Caco-2 (cell line): Measurements from ENCODE around the gene HACL1. TPM values are rescaled to one million over a fixed set of nuclear protein-coding genes. Genes with fewer than 3 reads are reported as not detected.

Experiments
- BruUV-seq: library from RNA; stranded (reverse); fragments of 400-500 nt; replicated peaks from 2 replicates; lab custom pipeline; 2021; lab: Mats Ljungman, UMichigan
- CTCF ChIA-PET: fragments of 300-600 bp; sonication (Branson Sonifier 250); formaldehyde crosslinking; loops from one replicate; lab custom pipeline; 2022; ENCODE audit warnings: antibody characterized with exemption; lab: Charles Lee
- POLR2A ChIA-PET: fragments of 300-600 bp; sonication (Branson Sonifier 250); formaldehyde crosslinking; loops from one replicate; lab custom pipeline; 2022; ENCODE audit warnings: antibody characterized with exemption; lab: Charles Lee
- DNase-seq, 2 experiments: peaks; one replicate each; pipeline versions ENCODE4 v3.0.0 to v3.0.0-alpha.2; 2020 to 2022
- H3K27me3 ChIP-seq: replicated peaks from 2 replicates; pipeline ENCODE4 v1.6.0; 2011; ENCODE audit warnings: low read length; ENCODE audit not compliant: control insufficient read depth, insufficient read depth
- H3K36me3 ChIP-seq: 2 replicates; pipeline ENCODE4 v1.5.1; 2011; ENCODE audit warnings: low read length; ENCODE audit not compliant: control insufficient read depth, insufficient read depth
- H3K4me1 ChIP-seq: fragments of 250-450 bp; sonication (Bioruptor Pico); 2 replicates; pipeline ENCODE4 v1.5.1; 2020; ENCODE audit warnings: mild to moderate bottlenecking
- H3K4me3 ChIP-seq: 2 replicates; pipeline ENCODE4 v1.5.1; 2011; ENCODE audit warnings: low read depth, mild to moderate bottlenecking, control low read depth, low read length
- H3K9me3 ChIP-seq: fragments of 250-450 bp; sonication (Bioruptor Pico); 2 replicates; pipeline ENCODE4 v1.5.1; 2020; ENCODE audit warnings: mild to moderate bottlenecking, moderate library complexity
- H3K27ac Mint-ChIP-seq: one replicate; pipeline ENCODE4 v1.8.0; 2022; ENCODE audit warnings: mixed read lengths; ENCODE audit not compliant: unreplicated experiment
- H3K27me3 Mint-ChIP-seq: one replicate; pipeline ENCODE4 v1.8.0; 2022; ENCODE audit warnings: mixed read lengths; ENCODE audit not compliant: insufficient read depth, unreplicated experiment
- H3K36me3 Mint-ChIP-seq: one replicate; pipeline ENCODE4 v1.8.0; 2022; ENCODE audit warnings: mild to moderate bottlenecking, mixed read lengths; ENCODE audit not compliant: insufficient read depth, unreplicated experiment
- H3K4me1 Mint-ChIP-seq: one replicate; pipeline ENCODE4 v1.8.0; 2022; ENCODE audit warnings: low read depth, mixed read lengths; ENCODE audit not compliant: unreplicated experiment
- H3K4me3 Mint-ChIP-seq: one replicate; pipeline ENCODE4 v1.8.0; 2022; ENCODE audit warnings: mild to moderate bottlenecking, moderate library complexity, mixed read lengths; ENCODE audit not compliant: unreplicated experiment
- H3K9me3 Mint-ChIP-seq: one replicate; pipeline ENCODE4 v1.8.0; 2022; ENCODE audit warnings: mixed read lengths; ENCODE audit not compliant: unreplicated experiment
- CTCF ChIP-seq, 2 experiments: fragments of 200-600 bp in 1 of 2; IDR thresholded peaks; 1 replicate in 1 of 2; 2 replicates in 1 of 2; pipeline versions ENCODE4 v1.5.1 to v1.8.0; 2011 to 2022; ENCODE audit warnings: antibody characterized with exemption in 1 of 2, control low read depth in 1 of 2, inconsistent platforms in 1 of 2, low read depth in 1 of 2, low read length in 1 of 2, mild to moderate bottlenecking in 1 of 2, moderate library complexity in 1 of 2; ENCODE audit not compliant: insufficient read depth in 1 of 2, severe bottlenecking in 1 of 2, unreplicated experiment in 1 of 2
- intact Hi-C: fragments of 100-400 bp; cut with micrococcal nuclease; formaldehyde crosslinking; loops from one replicate; pipeline ENCODE4 v1.10.0; 2022; ENCODE audit not compliant: unreplicated experiment
- total RNA-seq: library from RNA; stranded (reverse); gene quantifications from 2 replicates; pipeline ENCODE4 v1.2.3, GENCODE V29; 2022

Gene HACL1
- total RNA-seq, 1 experiment from 2014 or later = 48.1 TPM

- no peak overlapping the region for H3K4me3 ChIP-seq
- no peaks in the 10 kb centered on the region for H3K36me3 Mint-ChIP-seq
- CTCF ChIA-PET = no interaction called here
- no peak for TF ChIP-seq CTCF (IDR thresholded peaks at IDR 0.05; ENCODE audit: insufficient read depth in 1 of 2, low read depth in 1 of 2, low read length in 1 of 2, severe bottlenecking in 1 of 2, unreplicated experiment in 1 of 2)
- H3K4me1 Mint-ChIP-seq = no peaks in the 10 kb centered on the region
- no peaks in the 10 kb centered on the region for H3K9me3 ChIP-seq
- no peaks in the 10 kb centered on the region for H3K9me3 Mint-ChIP-seq
- no peak for DNase-seq
- no peak overlapping the region for H3K4me3 Mint-ChIP-seq
- intact Hi-C loops = no loop called here
- H3K36me3 ChIP-seq = no peaks in the 10 kb centered on the region
- BruUV-seq = no TSS peak
- H3K27me3 Mint-ChIP-seq = no peaks in the 10 kb centered on the region
- POLR2A ChIA-PET = no interaction called here
- H3K27ac Mint-ChIP-seq = no peak overlapping the region
- H3K4me1 ChIP-seq = no peaks in the 10 kb centered on the region
- H3K27me3 ChIP-seq = no peaks in the 10 kb centered on the region
These were observed 88.3 kb downstream of the HACL1 start for GRCh38 chr3:15513116-15513515.

- no TSS peak for BruUV-seq
- ChIA-PET POLR2A (no interaction called here), CTCF (no interaction called here)
- no peaks in the 10 kb centered on the region for H3K4me1 Mint-ChIP-seq
- H3K4me1 ChIP-seq = no peaks in the 10 kb centered on the region
- H3K9me3 ChIP-seq = no peaks in the 10 kb centered on the region
- H3K4me3 ChIP-seq = no peak overlapping the region
- H3K36me3 ChIP-seq = no peaks in the 10 kb centered on the region
- DNase-seq = no peak
- no peaks in the 10 kb centered on the region for H3K27me3 Mint-ChIP-seq
- no peak for TF ChIP-seq CTCF (IDR thresholded peaks at IDR 0.05; ENCODE audit: insufficient read depth in 1 of 2, low read depth in 1 of 2, low read length in 1 of 2, severe bottlenecking in 1 of 2, unreplicated experiment in 1 of 2)
- H3K27ac Mint-ChIP-seq = no peak overlapping the region
- no peaks in the 10 kb centered on the region for H3K9me3 Mint-ChIP-seq
- no peaks in the 10 kb centered on the region for H3K27me3 ChIP-seq
- no peaks in the 10 kb centered on the region for H3K36me3 Mint-ChIP-seq
- H3K4me3 Mint-ChIP-seq = no peak overlapping the region
- intact Hi-C loops = no loop called here
These were observed 89.2 kb downstream of the HACL1 start for GRCh38 chr3:15512166-15512565.

- intact Hi-C loops = no loop called here
- DNase-seq = no peak
- Mint-ChIP-seq H3K4me1 (no peaks in the 10 kb centered on the region), H3K27ac (no peak overlapping the region), H3K9me3 (no peaks in the 10 kb centered on the region), H3K4me3 (no peak overlapping the region), H3K36me3 (no peaks in the 10 kb centered on the region), H3K27me3 (no peaks in the 10 kb centered on the region)
- H3K36me3 ChIP-seq = no peaks in the 10 kb centered on the region
- no peaks in the 10 kb centered on the region for H3K9me3 ChIP-seq
- H3K4me1 ChIP-seq = no peaks in the 10 kb centered on the region
- no peaks in the 10 kb centered on the region for H3K27me3 ChIP-seq
- BruUV-seq = no TSS peak
- ChIA-PET POLR2A (interaction anchor here (0.5 kb wide), 1 partner anchor 70 kb away, joined by 6 read pairs; no protein-coding TSS in a partner anchor), CTCF (no interaction called here)
- no peak overlapping the region for H3K4me3 ChIP-seq
- no peak for TF ChIP-seq CTCF (IDR thresholded peaks at IDR 0.05; ENCODE audit: insufficient read depth in 1 of 2, low read depth in 1 of 2, low read length in 1 of 2, severe bottlenecking in 1 of 2, unreplicated experiment in 1 of 2)
These were observed 90.2 kb downstream of the HACL1 start for GRCh38 chr3:15511156-15511555.

Other genes with a start within 250 kb of the HACL1 start
- gene METTL6, start 174.0 kb downstream of the HACL1 start, total RNA-seq = 18.5 and 18.9 TPM in 2 replicates
- gene EAF1, start 174.0 kb downstream of the HACL1 start, total RNA-seq = 33.0 and 33.5 TPM in 2 replicates
- gene COLQ, start 79.9 kb downstream of the HACL1 start, total RNA-seq = 0.26 TPM in 1 of 2 replicates, not detected in the other
- gene BTD, start 176 bp upstream of the HACL1 start, total RNA-seq = 11.1 and 11.8 TPM in 2 replicates
- 30.7 and 37.2 TPM in 2 replicates for gene ANKRD28, start 196.4 kb upstream of the HACL1 start, total RNA-seq